Activated CD8-positive, alpha-beta memory T cell treated with anti-CD3 and anti-CD28 coated beads for 4 hours (primary cell): Measurements from ENCODE around the gene PANK4.

Experiments used
- DNase-seq, 2 donors: peaks; one replicate each; pipeline ENCODE4 v3.0.0-alpha.2; 2020; ENCODE audit warnings: low read depth in 2 of 2

PANK4 gene

GRCh38 chr1:2544875-2545640 is 18.7 kb upstream of the PANK4 start:
- no peak for DNase-seq

GRCh38 chr1:2544093-2544874 is 17.9 kb upstream of the PANK4 start:
- DNase-seq: no peak

GRCh38 chr1:2543543-2544092 is 17.2 kb upstream of the PANK4 start:
- DNase-seq: no peak

- no peak for DNase-seq
Observed at GRCh38 chr1:2542246-2542915, 16.0 kb upstream of the PANK4 start.

GRCh38 chr1:2541619-2542245 is 15.3 kb upstream of the PANK4 start:
- DNase-seq: no peak

GRCh38 chr1:2540816-2541492 is 14.6 kb upstream of the PANK4 start:
- DNase-seq: no peak

GRCh38 chr1:2539312-2539907 is 13.0 kb upstream of the PANK4 start:
- no peak for DNase-seq

GRCh38 chr1:2538872-2539271 is 12.5 kb upstream of the PANK4 start:
- DNase-seq: no peak

- DNase-seq: no peak
Observed at GRCh38 chr1:2538376-2538775, 12.0 kb upstream of the PANK4 start.

- DNase-seq: no peak
Observed at GRCh38 chr1:2537784-2538115, 11.4 kb upstream of the PANK4 start.

GRCh38 chr1:2535981-2536380 is 9.6 kb upstream of the PANK4 start:
- no peak for DNase-seq

GRCh38 chr1:2535455-2535854 is 9.1 kb upstream of the PANK4 start:
- DNase-seq: no peak

- no peak for DNase-seq
Observed at GRCh38 chr1:2534687-2535441, 8.5 kb upstream of the PANK4 start.

- DNase-seq: no peak
Observed at GRCh38 chr1:2534315-2534686, 7.9 kb upstream of the PANK4 start.

GRCh38 chr1:2533365-2533764 is 7.0 kb upstream of the PANK4 start:
- DNase-seq: no peak

GRCh38 chr1:2532485-2533160 is 6.2 kb upstream of the PANK4 start:
- DNase-seq: no peak

- DNase-seq: no peak
Observed at GRCh38 chr1:2530513-2531361, 4.3 kb upstream of the PANK4 start.

GRCh38 chr1:2529784-2530512 is 3.6 kb upstream of the PANK4 start, which contains the start of gene HES5:
HES5 (minus strand) TSS chr1:2530263; CDS start chr1:2530164, 99 bp downstream.
- no peak for DNase-seq
